ENCODE measurements around the gene PROZ. TPM values are rescaled to one million over a fixed set of nuclear protein-coding genes. Genes with fewer than 3 reads are reported as not detected.

The PROZ gene
- total and polyA plus RNA-seq, 7 donors = not detected

DNA sequence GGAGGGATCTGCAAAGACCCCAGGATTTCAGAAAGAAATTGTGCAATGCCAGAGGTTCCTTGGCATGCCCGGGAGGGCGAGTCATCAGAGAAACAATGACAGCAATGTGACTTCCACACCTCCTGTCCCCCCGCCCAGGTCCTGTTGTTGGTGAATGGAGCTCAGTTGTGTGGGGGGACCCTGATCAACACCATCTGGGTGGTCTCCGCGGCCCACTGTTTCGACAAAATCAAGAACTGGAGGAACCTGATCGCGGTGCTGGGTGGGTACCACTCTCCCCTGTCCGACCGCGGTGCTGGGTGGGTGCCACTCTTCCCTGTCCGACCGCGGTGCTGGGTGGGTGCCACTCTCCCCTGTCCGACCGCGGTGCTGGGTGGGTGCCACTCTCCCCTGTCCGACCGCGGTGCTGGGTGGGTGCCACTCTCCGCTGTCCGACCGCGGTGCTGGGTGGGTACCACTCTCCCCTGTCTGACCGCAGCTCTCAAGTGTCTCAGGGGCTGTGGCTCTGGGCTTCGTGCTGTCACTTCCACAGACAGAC is 41.0 kb upstream of the PROZ start:
- DNase-seq = no peak
- H3K4me1 ChIP-seq = no peaks in the 10 kb centered on the region
- H3K4me3 ChIP-seq = no peak overlapping the region
- intact Hi-C loops (cut with DNase I) = no loop called here
- TF ChIP-seq, protein P1, sequence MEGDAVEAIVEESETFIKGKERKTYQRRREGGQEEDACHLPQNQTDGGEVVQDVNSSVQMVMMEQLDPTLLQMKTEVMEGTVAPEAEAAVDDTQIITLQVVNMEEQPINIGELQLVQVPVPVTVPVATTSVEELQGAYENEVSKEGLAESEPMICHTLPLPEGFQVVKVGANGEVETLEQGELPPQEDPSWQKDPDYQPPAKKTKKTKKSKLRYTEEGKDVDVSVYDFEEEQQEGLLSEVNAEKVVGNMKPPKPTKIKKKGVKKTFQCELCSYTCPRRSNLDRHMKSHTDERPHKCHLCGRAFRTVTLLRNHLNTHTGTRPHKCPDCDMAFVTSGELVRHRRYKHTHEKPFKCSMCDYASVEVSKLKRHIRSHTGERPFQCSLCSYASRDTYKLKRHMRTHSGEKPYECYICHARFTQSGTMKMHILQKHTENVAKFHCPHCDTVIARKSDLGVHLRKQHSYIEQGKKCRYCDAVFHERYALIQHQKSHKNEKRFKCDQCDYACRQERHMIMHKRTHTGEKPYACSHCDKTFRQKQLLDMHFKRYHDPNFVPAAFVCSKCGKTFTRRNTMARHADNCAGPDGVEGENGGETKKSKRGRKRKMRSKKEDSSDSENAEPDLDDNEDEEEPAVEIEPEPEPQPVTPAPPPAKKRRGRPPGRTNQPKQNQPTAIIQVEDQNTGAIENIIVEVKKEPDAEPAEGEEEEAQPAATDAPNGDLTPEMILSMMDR (IDR thresholded peaks at IDR 0.05) = no peak
- ATAC-seq = no peak
- H3K36me3 ChIP-seq (ENCODE audit: insufficient read depth in 1 of 2, low read depth in 1 of 2) = no peaks in the 10 kb centered on the region
- 89 to 92% (median 91%) methylated on average over 23 to 26 of the region's 26 CpGs for WGBS, 3 donors
- peaks cover 0 to 57% (median 5%) of the 10 kb centered on the region in 3 donors for H3K27me3 ChIP-seq (ENCODE audit: insufficient read depth in 3 of 3, low read length in 2 of 3)
- H3K9me3 ChIP-seq = no peaks in the 10 kb centered on the region
- H3K27ac ChIP-seq = no peak overlapping the region

DNA sequence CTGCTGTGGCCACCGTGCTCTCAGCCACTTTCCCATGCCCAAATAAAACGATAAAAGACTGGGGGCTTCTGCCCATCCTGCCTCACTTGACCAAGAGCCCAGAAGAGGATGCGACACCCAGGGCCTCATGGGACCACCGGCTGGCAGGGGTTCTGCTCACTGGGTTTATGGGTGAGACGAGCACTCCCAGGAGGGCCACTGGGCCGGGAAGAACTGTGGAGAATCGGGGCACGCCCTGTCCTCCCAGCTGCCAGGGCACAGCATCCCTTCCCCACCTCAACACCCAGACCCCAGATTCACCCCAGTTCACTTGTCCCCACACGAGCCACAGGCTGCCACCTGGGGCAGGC is 40.6 kb upstream of the PROZ start:
- WGBS, 3 donors = 72 to 80% (median 79%) methylated on average over 9 of the region's 9 CpGs

DNA sequence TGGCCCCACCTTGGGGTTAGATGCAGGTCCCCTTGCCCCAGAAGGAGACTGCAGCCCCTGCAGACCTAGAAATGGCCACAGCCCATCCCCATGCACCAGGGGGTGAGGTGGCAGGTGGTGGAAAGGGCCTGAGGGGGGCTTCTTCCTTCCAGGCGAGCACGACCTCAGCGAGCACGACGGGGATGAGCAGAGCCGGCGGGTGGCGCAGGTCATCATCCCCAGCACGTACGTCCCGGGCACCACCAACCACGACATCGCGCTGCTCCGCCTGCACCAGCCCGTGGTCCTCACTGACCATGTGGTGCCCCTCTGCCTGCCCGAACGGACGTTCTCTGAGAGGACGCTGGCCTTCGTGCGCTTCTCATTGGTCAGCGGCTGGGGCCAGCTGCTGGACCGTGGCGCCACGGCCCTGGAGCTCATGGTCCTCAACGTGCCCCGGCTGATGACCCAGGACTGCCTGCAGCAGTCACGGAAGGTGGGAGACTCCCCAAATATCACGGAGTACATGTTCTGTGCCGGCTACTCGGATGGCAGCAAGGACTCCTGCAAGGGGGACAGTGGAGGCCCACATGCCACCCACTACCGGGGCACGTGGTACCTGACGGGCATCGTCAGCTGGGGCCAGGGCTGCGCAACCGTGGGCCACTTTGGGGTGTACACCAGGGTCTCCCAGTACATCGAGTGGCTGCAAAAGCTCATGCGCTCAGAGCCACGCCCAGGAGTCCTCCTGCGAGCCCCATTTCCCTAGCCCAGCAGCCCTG is 40.0 kb upstream of the PROZ start:
- TF ChIP-seq, protein P1 (IDR thresholded peaks at IDR 0.05) = no peak
- intact Hi-C loops (cut with DNase I) = no loop called here
- no peaks in the 10 kb centered on the region for H3K9me3 ChIP-seq
- ATAC-seq (no peak), DNase-seq (no peak)
- no peak overlapping the region for H3K4me3 ChIP-seq
- H3K27me3 ChIP-seq (ENCODE audit: insufficient read depth in 3 of 3, low read length in 2 of 3) = peaks cover 0 to 56% (median 4%) of the 10 kb centered on the region in 3 donors
- H3K4me1 ChIP-seq = no peaks in the 10 kb centered on the region
- H3K36me3 ChIP-seq (ENCODE audit: insufficient read depth in 1 of 2, low read depth in 1 of 2) = no peaks in the 10 kb centered on the region
- no peak overlapping the region for H3K27ac ChIP-seq
- WGBS, 3 donors = 85 to 90% (median 85%) methylated on average over 42 of the region's 42 CpGs

More for the DNA sequence above, 40.6 kb upstream of the PROZ start:
- intact Hi-C loops (cut with DNase I) = no loop called here
- Histone ChIP-seq H3K9me3 (no peaks in the 10 kb centered on the region), H3K4me3 (no peak overlapping the region), H3K27ac (no peak overlapping the region), H3K27me3 (ENCODE audit: insufficient read depth in 3 of 3, low read length in 2 of 3) (peaks cover 0 to 55% (median 4%) of the 10 kb centered on the region in 3 donors), H3K4me1 (no peaks in the 10 kb centered on the region), H3K36me3 (ENCODE audit: insufficient read depth in 1 of 2, low read depth in 1 of 2) (no peaks in the 10 kb centered on the region)
- DNase-seq = no peak
- no peak for ATAC-seq
- TF ChIP-seq, protein P1 (IDR thresholded peaks at IDR 0.05) = no peak

DNA sequence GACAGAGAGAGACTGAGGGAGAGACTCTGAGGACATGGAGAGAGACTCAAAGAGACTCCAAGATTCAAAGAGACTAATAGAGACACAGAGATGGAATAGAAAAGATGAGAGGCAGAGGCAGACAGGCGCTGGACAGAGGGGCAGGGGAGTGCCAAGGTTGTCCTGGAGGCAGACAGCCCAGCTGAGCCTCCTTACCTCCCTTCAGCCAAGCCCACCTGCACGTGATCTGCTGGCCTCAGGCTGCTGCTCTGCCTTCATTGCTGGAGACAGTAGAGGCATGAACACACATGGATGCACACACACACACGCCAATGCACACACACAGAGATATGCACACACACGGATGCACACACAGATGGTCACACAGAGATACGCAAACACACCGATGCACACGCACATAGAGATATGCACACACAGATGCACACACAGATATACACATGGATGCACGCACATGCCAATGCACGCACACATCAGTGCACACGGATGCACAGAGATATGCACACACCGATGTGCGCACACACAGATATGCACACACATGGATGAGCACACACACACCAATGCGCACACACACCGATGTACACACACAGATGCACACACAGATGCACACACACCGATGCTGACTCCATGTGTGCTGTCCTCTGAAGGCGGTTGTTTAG is 39.2 kb upstream of the PROZ start:
- TF ChIP-seq, protein P1 (IDR thresholded peaks at IDR 0.05) = no peak
- ATAC-seq = no peak

More for the DNA sequence above, 39.2 kb upstream of the PROZ start:
- Histone ChIP-seq H3K4me3 (no peak overlapping the region), H3K9me3 (no peaks in the 10 kb centered on the region), H3K27me3 (ENCODE audit: insufficient read depth in 3 of 3, low read length in 2 of 3) (peaks cover 0 to 53% (median 4%) of the 10 kb centered on the region in 3 donors), H3K36me3 (ENCODE audit: insufficient read depth in 1 of 2, low read depth in 1 of 2) (no peaks in the 10 kb centered on the region), H3K27ac (no peak overlapping the region), H3K4me1 (no peaks in the 10 kb centered on the region)
- 86 to 90% (median 90%) methylated on average over 16 of the region's 16 CpGs for WGBS, 3 donors
- intact Hi-C loops (cut with DNase I) = no loop called here
- no peak for DNase-seq

All from psoas muscle (tissue), 8 donors.